ENCODE measurements around the gene GPR50.

GPR50 gene

DNA sequence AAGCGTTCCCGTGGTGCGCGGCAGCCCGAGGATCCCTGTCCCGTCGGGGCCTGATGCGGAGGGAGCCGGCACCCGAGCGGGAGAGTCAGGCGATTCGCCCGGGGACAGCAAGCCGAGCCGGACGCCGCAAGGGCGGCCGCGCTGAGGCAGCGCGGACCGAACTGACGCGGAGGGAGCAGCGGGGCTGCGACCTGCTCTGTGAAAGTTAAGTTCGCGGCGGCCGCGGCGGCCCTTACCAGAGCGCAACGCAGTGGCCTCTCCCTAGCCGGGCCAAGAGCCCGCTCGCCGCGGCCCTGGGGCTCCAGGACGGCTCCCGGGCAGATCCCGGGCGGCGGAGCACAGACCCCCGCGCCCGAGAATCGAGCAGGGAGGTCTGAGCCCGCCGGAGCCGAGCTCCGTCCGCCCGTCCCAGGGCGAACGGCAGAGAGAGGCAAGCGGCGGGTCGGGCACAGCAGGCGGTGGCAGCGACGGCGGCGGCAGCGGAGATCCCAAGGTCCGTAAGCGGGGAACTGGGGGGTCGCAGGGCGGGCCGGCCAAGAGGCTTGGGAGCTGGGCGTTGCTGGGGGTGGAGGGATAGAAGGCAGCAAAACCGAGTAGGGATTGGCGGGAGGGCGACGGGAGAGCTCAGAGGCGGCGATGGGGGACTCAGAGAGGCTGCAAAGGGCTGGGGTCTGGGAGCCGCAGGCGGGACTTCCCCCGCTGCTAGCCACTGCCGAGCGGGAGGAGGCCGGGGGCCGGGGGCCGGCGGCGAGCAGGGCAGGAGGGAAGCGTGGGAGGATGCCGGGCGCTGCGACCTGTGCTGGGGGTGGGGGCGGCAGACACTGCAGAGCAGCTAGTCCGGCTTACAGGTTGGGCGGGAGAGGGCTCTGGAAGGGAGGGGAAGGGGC lies 1.0 kb downstream of the GPR50 start:
- TF ChIP-seq RAD21 (IDR thresholded peaks at IDR 0.05; ENCODE audit: low read depth): no peak

DNA sequence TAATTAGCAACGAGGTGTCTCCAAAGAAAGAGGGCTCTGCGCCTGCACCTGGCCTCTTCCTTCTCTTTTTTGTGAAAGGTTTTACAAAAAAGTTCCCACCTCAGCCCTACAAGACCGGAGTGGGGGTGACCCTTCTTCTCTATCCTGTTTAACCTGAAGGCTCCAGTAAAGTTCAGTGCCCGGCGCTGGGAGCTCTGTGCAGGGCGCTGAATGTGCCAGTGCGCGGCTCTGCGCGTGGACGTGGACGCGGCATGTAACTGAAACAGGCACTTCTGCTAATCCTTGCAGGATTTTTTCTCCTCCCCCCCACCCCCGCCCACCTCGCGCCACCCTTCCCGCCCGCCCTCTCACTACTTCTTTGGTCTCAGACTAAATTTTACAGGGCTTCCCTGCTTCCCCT lies 2.4 kb downstream of the GPR50 start:
- TF ChIP-seq, protein P1, sequence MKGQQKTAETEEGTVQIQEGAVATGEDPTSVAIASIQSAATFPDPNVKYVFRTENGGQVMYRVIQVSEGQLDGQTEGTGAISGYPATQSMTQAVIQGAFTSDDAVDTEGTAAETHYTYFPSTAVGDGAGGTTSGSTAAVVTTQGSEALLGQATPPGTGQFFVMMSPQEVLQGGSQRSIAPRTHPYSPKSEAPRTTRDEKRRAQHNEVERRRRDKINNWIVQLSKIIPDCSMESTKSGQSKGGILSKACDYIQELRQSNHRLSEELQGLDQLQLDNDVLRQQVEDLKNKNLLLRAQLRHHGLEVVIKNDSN (IDR thresholded peaks at IDR 0.05): no peak
- TF ChIP-seq, protein P2, sequence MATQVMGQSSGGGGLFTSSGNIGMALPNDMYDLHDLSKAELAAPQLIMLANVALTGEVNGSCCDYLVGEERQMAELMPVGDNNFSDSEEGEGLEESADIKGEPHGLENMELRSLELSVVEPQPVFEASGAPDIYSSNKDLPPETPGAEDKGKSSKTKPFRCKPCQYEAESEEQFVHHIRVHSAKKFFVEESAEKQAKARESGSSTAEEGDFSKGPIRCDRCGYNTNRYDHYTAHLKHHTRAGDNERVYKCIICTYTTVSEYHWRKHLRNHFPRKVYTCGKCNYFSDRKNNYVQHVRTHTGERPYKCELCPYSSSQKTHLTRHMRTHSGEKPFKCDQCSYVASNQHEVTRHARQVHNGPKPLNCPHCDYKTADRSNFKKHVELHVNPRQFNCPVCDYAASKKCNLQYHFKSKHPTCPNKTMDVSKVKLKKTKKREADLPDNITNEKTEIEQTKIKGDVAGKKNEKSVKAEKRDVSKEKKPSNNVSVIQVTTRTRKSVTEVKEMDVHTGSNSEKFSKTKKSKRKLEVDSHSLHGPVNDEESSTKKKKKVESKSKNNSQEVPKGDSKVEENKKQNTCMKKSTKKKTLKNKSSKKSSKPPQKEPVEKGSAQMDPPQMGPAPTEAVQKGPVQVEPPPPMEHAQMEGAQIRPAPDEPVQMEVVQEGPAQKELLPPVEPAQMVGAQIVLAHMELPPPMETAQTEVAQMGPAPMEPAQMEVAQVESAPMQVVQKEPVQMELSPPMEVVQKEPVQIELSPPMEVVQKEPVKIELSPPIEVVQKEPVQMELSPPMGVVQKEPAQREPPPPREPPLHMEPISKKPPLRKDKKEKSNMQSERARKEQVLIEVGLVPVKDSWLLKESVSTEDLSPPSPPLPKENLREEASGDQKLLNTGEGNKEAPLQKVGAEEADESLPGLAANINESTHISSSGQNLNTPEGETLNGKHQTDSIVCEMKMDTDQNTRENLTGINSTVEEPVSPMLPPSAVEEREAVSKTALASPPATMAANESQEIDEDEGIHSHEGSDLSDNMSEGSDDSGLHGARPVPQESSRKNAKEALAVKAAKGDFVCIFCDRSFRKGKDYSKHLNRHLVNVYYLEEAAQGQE (IDR thresholded peaks at IDR 0.05; ENCODE audit: low read depth): no peak
- no peak for TF ChIP-seq EP300 (IDR thresholded peaks at IDR 0.05; ENCODE audit: borderline replicate concordance)
- TF ChIP-seq CREB1 (IDR thresholded peaks at IDR 0.05; ENCODE audit: low read depth): no peak
- TF ChIP-seq ZBTB7A (IDR thresholded peaks at IDR 0.05; ENCODE audit: low read depth): no peak
- TF ChIP-seq EGR1 (IDR thresholded peaks at IDR 0.05): no peak
- no peak for TF ChIP-seq CEBPB (IDR thresholded peaks at IDR 0.05)
- TF ChIP-seq, protein P3, sequence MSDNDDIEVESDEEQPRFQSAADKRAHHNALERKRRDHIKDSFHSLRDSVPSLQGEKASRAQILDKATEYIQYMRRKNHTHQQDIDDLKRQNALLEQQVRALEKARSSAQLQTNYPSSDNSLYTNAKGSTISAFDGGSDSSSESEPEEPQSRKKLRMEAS (IDR thresholded peaks at IDR 0.05): no peak
- TF ChIP-seq RAD21 (IDR thresholded peaks at IDR 0.05; ENCODE audit: low read depth): no peak
- no peak for TF ChIP-seq NFIC (IDR thresholded peaks at IDR 0.05)
- TF ChIP-seq YY1 (IDR thresholded peaks at IDR 0.05; ENCODE audit: low read depth): no peak
- no peak for TF ChIP-seq TEAD4 (IDR thresholded peaks at IDR 0.05)
- no peak for TF ChIP-seq TAF1 (IDR thresholded peaks at IDR 0.05; ENCODE audit: low read depth)

DNA sequence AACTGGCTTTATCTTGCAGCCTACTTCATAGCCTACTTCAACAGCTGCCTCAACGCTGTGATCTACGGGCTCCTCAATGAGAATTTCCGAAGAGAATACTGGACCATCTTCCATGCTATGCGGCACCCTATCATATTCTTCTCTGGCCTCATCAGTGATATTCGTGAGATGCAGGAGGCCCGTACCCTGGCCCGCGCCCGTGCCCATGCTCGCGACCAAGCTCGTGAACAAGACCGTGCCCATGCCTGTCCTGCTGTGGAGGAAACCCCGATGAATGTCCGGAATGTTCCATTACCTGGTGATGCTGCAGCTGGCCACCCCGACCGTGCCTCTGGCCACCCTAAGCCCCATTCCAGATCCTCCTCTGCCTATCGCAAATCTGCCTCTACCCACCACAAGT lies 4.0 kb downstream of the GPR50 start:
- TF ChIP-seq FOXM1 (IDR thresholded peaks at IDR 0.05; ENCODE audit: borderline replicate concordance, low read depth) (no peak), YY1 (IDR thresholded peaks at IDR 0.05; ENCODE audit: low read depth) (no peak), TCF12 (IDR thresholded peaks at IDR 0.05; ENCODE audit: low read depth) (no peak), EGR1 (IDR thresholded peaks at IDR 0.05) (no peak), ZBTB7A (IDR thresholded peaks at IDR 0.05; ENCODE audit: low read depth) (no peak), NFIC (IDR thresholded peaks at IDR 0.05) (no peak), TAF1 (IDR thresholded peaks at IDR 0.05; ENCODE audit: low read depth) (no peak), CREB1 (IDR thresholded peaks at IDR 0.05; ENCODE audit: low read depth) (no peak), EP300 (IDR thresholded peaks at IDR 0.05; ENCODE audit: borderline replicate concordance) (no peak), RAD21 (IDR thresholded peaks at IDR 0.05; ENCODE audit: low read depth) (no peak), TEAD4 (IDR thresholded peaks at IDR 0.05) (no peak), CEBPB (IDR thresholded peaks at IDR 0.05) (no peak)
- TF ChIP-seq, protein P1 (IDR thresholded peaks at IDR 0.05): no peak
- TF ChIP-seq, protein P2 (IDR thresholded peaks at IDR 0.05; ENCODE audit: low read depth): no peak
- TF ChIP-seq, protein P3 (IDR thresholded peaks at IDR 0.05): no peak

DNA sequence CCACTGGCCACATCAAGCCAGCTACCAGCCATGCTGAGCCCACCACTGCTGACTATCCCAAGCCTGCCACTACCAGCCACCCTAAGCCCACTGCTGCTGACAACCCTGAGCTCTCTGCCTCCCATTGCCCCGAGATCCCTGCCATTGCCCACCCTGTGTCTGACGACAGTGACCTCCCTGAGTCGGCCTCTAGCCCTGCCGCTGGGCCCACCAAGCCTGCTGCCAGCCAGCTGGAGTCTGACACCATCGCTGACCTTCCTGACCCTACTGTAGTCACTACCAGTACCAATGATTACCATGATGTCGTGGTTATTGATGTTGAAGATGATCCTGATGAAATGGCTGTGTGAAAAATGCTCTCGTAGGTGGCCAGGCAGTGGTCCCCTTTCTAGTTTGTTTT lies 4.7 kb downstream of the GPR50 start:
- TF ChIP-seq, protein P3 (IDR thresholded peaks at IDR 0.05): no peak
- TF ChIP-seq YY1 (IDR thresholded peaks at IDR 0.05; ENCODE audit: low read depth) (no peak), RAD21 (IDR thresholded peaks at IDR 0.05; ENCODE audit: low read depth) (no peak), EGR1 (IDR thresholded peaks at IDR 0.05) (no peak), NFIC (IDR thresholded peaks at IDR 0.05) (no peak), TCF12 (IDR thresholded peaks at IDR 0.05; ENCODE audit: low read depth) (no peak), CREB1 (IDR thresholded peaks at IDR 0.05; ENCODE audit: low read depth) (no peak), CEBPB (IDR thresholded peaks at IDR 0.05) (no peak), TAF1 (IDR thresholded peaks at IDR 0.05; ENCODE audit: low read depth) (no peak), ZBTB7A (IDR thresholded peaks at IDR 0.05; ENCODE audit: low read depth) (no peak), FOXM1 (IDR thresholded peaks at IDR 0.05; ENCODE audit: borderline replicate concordance, low read depth) (no peak)
- TF ChIP-seq, protein P1 (IDR thresholded peaks at IDR 0.05): no peak
- TF ChIP-seq, protein P2 (IDR thresholded peaks at IDR 0.05; ENCODE audit: low read depth): no peak
